Endothelial cell of umbilical vein (primary cell): Measurements from ENCODE around the gene NQO2. TPM values are rescaled to one million over a fixed set of nuclear protein-coding genes. Genes with fewer than 3 reads are reported as not detected.

Experiments used
- BruUV-seq: library from RNA; stranded (reverse); fragments of 400-500 nt; replicated peaks from 2 replicates; lab custom pipeline; 2021; lab: Mats Ljungman, UMichigan
- CTCF ChIA-PET: fragments of 300-600, 350-600 bp; sonication (Branson Sonifier 250); formaldehyde crosslinking; loops from one replicate; lab custom pipeline; 2021; ENCODE audit warnings: antibody characterized with exemption, inconsistent platforms; lab: Charles Lee
- POLR2A ChIA-PET: fragments of 300-600, 350-600 bp; sonication (Branson Sonifier 250); formaldehyde crosslinking; loops from one replicate; lab custom pipeline; 2021; ENCODE audit warnings: antibody characterized with exemption, inconsistent platforms; lab: Charles Lee
- DNase-seq: peaks from one replicate; pipeline ENCODE4 v3.0.0-alpha.2; 2011; ENCODE audit warnings: low read depth, low spot score
- FAIRE-seq: peaks from 2 replicates; lab custom pipeline; 2011; peaks lifted over from hg19 to GRCh38; lab: Jason Lieb, UNC
- H2AFZ ChIP-seq: 2 replicates; pipeline ENCODE4 v1.6.0; 2012; ENCODE audit warnings: low read depth, low read length, control low read depth, inconsistent platforms
- H3K27ac ChIP-seq: 2 replicates; pipeline ENCODE4 v1.5.1; 2011; ENCODE audit warnings: low read depth, mild to moderate bottlenecking, control low read depth, low read length, moderate library complexity; ENCODE audit not compliant: insufficient read depth
- H3K27me3 ChIP-seq, 2 experiments: 2 replicates each; pipeline versions ENCODE4 v1.6.0 to v1.6.1; 2011; ENCODE audit warnings: low read length in 2 of 2, mixed read lengths in 1 of 2; ENCODE audit not compliant: control insufficient read depth in 2 of 2, insufficient read depth in 2 of 2
- H3K36me3 ChIP-seq, 2 experiments: 2 replicates in 1 of 2; 3 replicates in 1 of 2; pipeline ENCODE4 v1.5.1; 2011; ENCODE audit warnings: low read length in 2 of 2, mild to moderate bottlenecking in 1 of 2, moderate library complexity in 1 of 2; ENCODE audit not compliant: control insufficient read depth in 2 of 2, insufficient read depth in 2 of 2; ENCODE audit errors: extremely low read depth in 1 of 2
- H3K4me1 ChIP-seq: 3 replicates; pipeline ENCODE4 v1.5.1; 2011; ENCODE audit warnings: mild to moderate bottlenecking, low read length; ENCODE audit not compliant: control insufficient read depth, insufficient read depth; ENCODE audit errors: extremely low read depth
- H3K4me2 ChIP-seq: 2 replicates; pipeline ENCODE4 v1.6.1; 2011; ENCODE audit warnings: low read length, control low read depth, mixed read lengths; ENCODE audit not compliant: insufficient read depth
- H3K4me3 ChIP-seq, 3 experiments: fragments of 200-600 bp in 1 of 3; sonication (generic), shearing (Covaris generic) in 1 of 3; replicated peaks in 1 of 3; 2 replicates each; pipeline ENCODE4 v1.5.1; 2011 to 2016; ENCODE audit warnings: control low read depth in 3 of 3, low read length in 3 of 3, mild to moderate bottlenecking in 2 of 3, inconsistent platforms in 1 of 3, low read depth in 1 of 3, moderate library complexity in 1 of 3; ENCODE audit not compliant: insufficient read depth in 1 of 3
- H3K79me2 ChIP-seq: 2 replicates; pipeline ENCODE4 v1.6.0; 2012; ENCODE audit warnings: low read length, inconsistent platforms; ENCODE audit not compliant: control insufficient read depth, insufficient read depth
- H3K9ac ChIP-seq: replicated peaks from 2 replicates; pipeline ENCODE3; 2011; ENCODE audit warnings: low read length, control low read depth; ENCODE audit not compliant: insufficient read depth; ENCODE audit errors: extremely low read depth
- H3K9me1 ChIP-seq: replicated peaks from 3 replicates; pipeline ENCODE4 v1.6.0; 2011; ENCODE audit warnings: mild to moderate bottlenecking, low read length; ENCODE audit not compliant: control insufficient read depth, insufficient read depth; ENCODE audit errors: extremely low read depth
- H3K9me3 ChIP-seq: replicated peaks from 2 replicates; pipeline ENCODE4 v1.5.1; 2012; ENCODE audit warnings: low read length, inconsistent platforms; ENCODE audit not compliant: control insufficient read depth, insufficient read depth
- H4K20me1 ChIP-seq: replicated peaks from 2 replicates; pipeline ENCODE3; 2011; ENCODE audit warnings: mild to moderate bottlenecking, low read length; ENCODE audit not compliant: control insufficient read depth, insufficient read depth; ENCODE audit errors: extremely low read depth
- EZH2 ChIP-seq: IDR thresholded peaks from 2 replicates; pipeline ENCODE4 v1.6.1; 2012; ENCODE audit warnings: borderline replicate concordance, low read depth, mild to moderate bottlenecking, moderate library complexity, low read length, inconsistent platforms; ENCODE audit not compliant: severe bottlenecking
- FOS ChIP-seq: IDR thresholded peaks from 2 replicates; pipeline ENCODE4 v1.6.1; 2011; ENCODE audit warnings: mild to moderate bottlenecking, low read length, moderate library complexity, borderline replicate concordance; ENCODE audit not compliant: insufficient read depth
- GATA2 ChIP-seq: IDR thresholded peaks from 2 replicates; pipeline ENCODE4 v1.7.0; 2011; ENCODE audit warnings: low read depth, mild to moderate bottlenecking, moderate library complexity, mixed read lengths, low read length; ENCODE audit not compliant: insufficient read length, insufficient read depth
- JUN ChIP-seq: IDR thresholded peaks from 2 replicates; pipeline ENCODE4 v1.6.1; 2011; ENCODE audit warnings: borderline replicate concordance, low read depth; ENCODE audit not compliant: insufficient read length, insufficient read depth
- MYC ChIP-seq: IDR thresholded peaks from one replicate; pipeline ENCODE4 v1.6.1; 2011; ENCODE audit warnings: mild to moderate bottlenecking, low read depth, low read length
- POLR2A ChIP-seq: IDR thresholded peaks from 2 replicates; pipeline ENCODE4 v1.6.1; 2012; ENCODE audit warnings: low read depth, mild to moderate bottlenecking, control low read depth, low read length
- POLR2AphosphoS5 ChIP-seq: IDR thresholded peaks from 2 replicates; pipeline ENCODE4 v1.6.1; 2012; ENCODE audit warnings: low read depth, mild to moderate bottlenecking, control low read depth, low read length, moderate library complexity; ENCODE audit not compliant: insufficient read depth
- dilution Hi-C: fragments of 300-500 bp; cut with MboI; formaldehyde crosslinking; loops from one replicate; pipeline ENCODE4 v1.15.0; 2019; ENCODE audit warnings: low sequenced_read_pairs; ENCODE audit not compliant: extremely low pct_ligation_motif_present
- intact Hi-C: fragments of 100-400 bp; cut with micrococcal nuclease; formaldehyde crosslinking; loops from one replicate; pipeline ENCODE4 v1.10.0; 2022
- polyA plus RNA-seq, 4 experiments: library from polyadenylated mRNA; depleted of rRNA in 3 of 4; stranded (reverse) in 3 of 4; unstranded in 1 of 4; fragments of >200 nt; gene quantifications; 2 replicates each; pipeline versions ENCODE4 v1.2.1 to v1.2.3, GENCODE V29; 2011 to 2012; ENCODE audit warnings: missing spikeins in 1 of 4
- total RNA-seq: library from RNA; stranded (reverse); gene quantifications from 2 replicates; pipeline ENCODE4 v1.2.3, GENCODE V29; 2021
- TF ChIP-seq, protein P1 (sequence below), 2 donors: IDR thresholded peaks; 1 replicate in 1 of 2; 2 replicates in 1 of 2; pipeline ENCODE4 v1.5.1; 2011; ENCODE audit warnings: low read length in 2 of 2, mild to moderate bottlenecking in 2 of 2, moderate library complexity in 2 of 2, control low read depth in 1 of 2, inconsistent platforms in 1 of 2, low read depth in 1 of 2; ENCODE audit not compliant: insufficient read depth in 1 of 2; ENCODE audit errors: extremely low read depth in 1 of 2

The NQO2 gene
- total and polyA plus RNA-seq, 2 donors (not counting 3 experiments of a cell fraction or from before 2014, with no cell fraction given), result 27.6 to 48.0 TPM

DNA sequence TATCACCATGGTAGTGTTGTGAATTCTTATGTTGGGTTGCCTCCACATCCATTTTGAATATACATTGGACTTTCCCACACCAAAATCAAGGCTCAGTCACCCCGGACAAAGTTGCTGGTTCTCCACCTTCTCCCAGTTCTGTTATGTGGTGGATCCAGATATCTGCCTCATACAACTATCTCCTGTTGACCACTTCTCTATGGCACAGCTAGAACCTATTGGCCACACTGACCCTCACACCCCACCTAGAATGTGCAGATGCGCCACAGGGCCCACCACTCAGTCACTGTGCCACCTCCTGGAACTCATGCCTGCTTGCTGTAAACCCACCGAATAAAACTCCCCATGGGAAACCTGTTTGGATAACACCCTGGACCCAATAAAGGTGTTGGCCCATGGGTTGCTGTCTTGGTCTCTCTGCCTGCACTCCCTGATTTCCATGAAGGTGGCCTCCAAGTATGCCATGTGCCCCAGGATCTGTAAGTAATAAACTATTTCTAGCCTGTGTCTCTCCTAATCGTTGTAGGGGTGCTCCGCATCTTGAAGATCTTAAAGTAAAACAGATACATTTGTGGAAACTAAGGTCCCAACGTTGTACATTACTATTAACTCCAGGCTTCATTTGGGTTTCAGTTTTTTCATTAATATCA, 7.2 kb upstream of the NQO2 start:
- Histone ChIP-seq H3K4me3 (no peak overlapping the region), H3K9me3 (no peaks in the 10 kb centered on the region), H3K27ac (no peak overlapping the region), H3K36me3 (no peaks in the 10 kb centered on the region), H3K27me3 (peaks cover 0 to 1% of the 10 kb centered on the region in 2 experiments), H3K9ac (no peak overlapping the region), H4K20me1 (no peaks in the 10 kb centered on the region), H3K4me1 (peaks cover 15% of the 10 kb centered on the region), H3K4me2 (no peak overlapping the region), H2AFZ (no peak overlapping the region), H3K79me2 (no peaks in the 10 kb centered on the region), H3K9me1 (no peaks in the 10 kb centered on the region)
- FAIRE-seq, result no peak
- DNase-seq, result no peak
- ChIA-PET CTCF (interaction anchor here (0.8 to 2.3 kb wide), 2 partner anchors 9 to 40 kb away, joined by 3 to 9 read pairs; no protein-coding TSS in a partner anchor), POLR2A (no interaction called here)
- intact Hi-C loops, result no loop called here
- dilution Hi-C loops, result no loop called here
- BruUV-seq, result no TSS peak
- TF ChIP-seq EZH2, result no peak
- no peak for TF ChIP-seq POLR2A
- no peak for TF ChIP-seq POLR2AphosphoS5
- no peak for TF ChIP-seq GATA2
- TF ChIP-seq MYC, result no peak
- TF ChIP-seq, protein P1, sequence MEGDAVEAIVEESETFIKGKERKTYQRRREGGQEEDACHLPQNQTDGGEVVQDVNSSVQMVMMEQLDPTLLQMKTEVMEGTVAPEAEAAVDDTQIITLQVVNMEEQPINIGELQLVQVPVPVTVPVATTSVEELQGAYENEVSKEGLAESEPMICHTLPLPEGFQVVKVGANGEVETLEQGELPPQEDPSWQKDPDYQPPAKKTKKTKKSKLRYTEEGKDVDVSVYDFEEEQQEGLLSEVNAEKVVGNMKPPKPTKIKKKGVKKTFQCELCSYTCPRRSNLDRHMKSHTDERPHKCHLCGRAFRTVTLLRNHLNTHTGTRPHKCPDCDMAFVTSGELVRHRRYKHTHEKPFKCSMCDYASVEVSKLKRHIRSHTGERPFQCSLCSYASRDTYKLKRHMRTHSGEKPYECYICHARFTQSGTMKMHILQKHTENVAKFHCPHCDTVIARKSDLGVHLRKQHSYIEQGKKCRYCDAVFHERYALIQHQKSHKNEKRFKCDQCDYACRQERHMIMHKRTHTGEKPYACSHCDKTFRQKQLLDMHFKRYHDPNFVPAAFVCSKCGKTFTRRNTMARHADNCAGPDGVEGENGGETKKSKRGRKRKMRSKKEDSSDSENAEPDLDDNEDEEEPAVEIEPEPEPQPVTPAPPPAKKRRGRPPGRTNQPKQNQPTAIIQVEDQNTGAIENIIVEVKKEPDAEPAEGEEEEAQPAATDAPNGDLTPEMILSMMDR (IDR thresholded peaks at IDR 0.05; ENCODE audit: extremely low read depth in 1 of 2, insufficient read depth in 1 of 2, low read depth in 1 of 2, low read length in 2 of 2), result no peak
- TF ChIP-seq JUN, result no peak
- TF ChIP-seq FOS, result no peak
